Measurements from ENCODE around the gene UCK2. TPM values are rescaled to one million over a fixed set of nuclear protein-coding genes. Genes with fewer than 3 reads are reported as not detected.

The UCK2 gene
- total and polyA plus RNA-seq, 11 donors = 4.5 to 53.7 (median 13.9) TPM

- ATAC-seq = no peak
- H3K9me3 ChIP-seq = peaks cover 0 to 9% (median 0%) of the 10 kb centered on the region in 12 donors
- H3K36me3 ChIP-seq = no peaks in the 10 kb centered on the region
- H3K4me1 ChIP-seq = peaks cover 0 to 21% (median 0%) of the 10 kb centered on the region in 12 donors
- TF ChIP-seq POLR2A (IDR thresholded peaks at IDR 0.05) = no peak
- TF ChIP-seq, protein P1, sequence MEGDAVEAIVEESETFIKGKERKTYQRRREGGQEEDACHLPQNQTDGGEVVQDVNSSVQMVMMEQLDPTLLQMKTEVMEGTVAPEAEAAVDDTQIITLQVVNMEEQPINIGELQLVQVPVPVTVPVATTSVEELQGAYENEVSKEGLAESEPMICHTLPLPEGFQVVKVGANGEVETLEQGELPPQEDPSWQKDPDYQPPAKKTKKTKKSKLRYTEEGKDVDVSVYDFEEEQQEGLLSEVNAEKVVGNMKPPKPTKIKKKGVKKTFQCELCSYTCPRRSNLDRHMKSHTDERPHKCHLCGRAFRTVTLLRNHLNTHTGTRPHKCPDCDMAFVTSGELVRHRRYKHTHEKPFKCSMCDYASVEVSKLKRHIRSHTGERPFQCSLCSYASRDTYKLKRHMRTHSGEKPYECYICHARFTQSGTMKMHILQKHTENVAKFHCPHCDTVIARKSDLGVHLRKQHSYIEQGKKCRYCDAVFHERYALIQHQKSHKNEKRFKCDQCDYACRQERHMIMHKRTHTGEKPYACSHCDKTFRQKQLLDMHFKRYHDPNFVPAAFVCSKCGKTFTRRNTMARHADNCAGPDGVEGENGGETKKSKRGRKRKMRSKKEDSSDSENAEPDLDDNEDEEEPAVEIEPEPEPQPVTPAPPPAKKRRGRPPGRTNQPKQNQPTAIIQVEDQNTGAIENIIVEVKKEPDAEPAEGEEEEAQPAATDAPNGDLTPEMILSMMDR (IDR thresholded peaks at IDR 0.05) = no peak
- intact Hi-C loops (cut with DNase I) = no loop called here
- 66 to 80% (median 70%) methylated on average over 6 of the region's 6 CpGs for WGBS, 4 donors
- H3K27me3 ChIP-seq = no peaks in the 10 kb centered on the region
- H3K27ac ChIP-seq = no peak overlapping the region
- no peak overlapping the region for H3K4me3 ChIP-seq
- no peak for DNase-seq
These were observed 48.2 kb downstream of the UCK2 start for GRCh38 chr1:165875604-165876003.

DNA sequence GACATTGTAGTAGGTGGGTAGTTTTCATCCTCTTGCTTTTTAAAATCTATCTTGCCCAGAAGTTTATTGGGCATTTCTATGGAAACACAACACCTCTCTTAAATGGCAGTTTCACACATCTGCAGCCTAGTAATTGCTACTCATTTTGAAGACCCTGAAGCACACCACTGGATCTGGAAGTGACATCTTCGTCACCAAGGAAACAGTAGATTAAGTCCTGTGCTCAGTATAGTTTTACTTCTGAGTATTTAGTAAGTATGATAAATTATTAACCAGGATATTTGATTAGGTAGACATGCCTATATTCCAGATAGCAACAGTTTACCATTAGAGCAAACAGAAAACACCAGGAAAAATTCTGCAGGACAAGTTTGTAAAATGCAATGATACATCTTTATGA lies 48.7 kb downstream of the UCK2 start:
- intact Hi-C loops (cut with DNase I) = no loop called here
- TF ChIP-seq, protein P1 (IDR thresholded peaks at IDR 0.05) = no peak
- no peak for TF ChIP-seq POLR2A (IDR thresholded peaks at IDR 0.05)
- H3K4me1 ChIP-seq = peaks cover 0 to 16% (median 0%) of the 10 kb centered on the region in 12 donors
- DNase-seq (no peak), ATAC-seq (no peak)
- no peaks in the 10 kb centered on the region for H3K36me3 ChIP-seq
- H3K9me3 ChIP-seq = peaks cover 0 to 9% (median 0%) of the 10 kb centered on the region in 12 donors
- H3K27me3 ChIP-seq = no peaks in the 10 kb centered on the region
- no peak overlapping the region for H3K27ac ChIP-seq
- WGBS, 4 donors = 91 to 98% (median 94%) methylated on average over 1 of the region's 1 CpG
- no peak overlapping the region for H3K4me3 ChIP-seq

DNA sequence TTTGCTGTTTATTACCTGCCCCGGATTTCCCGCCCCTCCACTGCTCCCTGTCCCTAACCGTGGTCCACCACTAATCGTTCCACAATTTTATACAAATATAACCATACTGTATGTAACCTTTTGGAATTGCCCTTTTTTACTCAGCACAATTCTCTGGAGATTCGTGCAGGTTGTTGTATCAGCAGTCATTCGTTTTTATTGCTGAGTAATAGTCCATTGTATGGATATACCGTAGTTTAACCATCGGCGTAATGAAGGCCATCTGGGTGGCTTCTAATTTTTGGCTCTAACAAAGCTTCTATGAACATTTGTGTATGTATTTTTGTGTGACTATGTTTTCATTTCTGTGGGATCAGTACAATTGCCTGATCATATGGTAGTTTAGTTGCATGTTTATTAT lies 50.0 kb downstream of the UCK2 start:
- Histone ChIP-seq H3K27ac (no peak overlapping the region), H3K36me3 (no peaks in the 10 kb centered on the region), H3K4me1 (peaks cover 0 to 6% (median 0%) of the 10 kb centered on the region in 12 donors), H3K9me3 (peaks cover 0 to 8% (median 0%) of the 10 kb centered on the region in 12 donors), H3K4me3 (no peak overlapping the region), H3K27me3 (no peaks in the 10 kb centered on the region)
- WGBS, 4 donors = 94 to 98% (median 98%) methylated on average over 9 of the region's 9 CpGs
- ATAC-seq (no peak), DNase-seq (no peak)
- intact Hi-C loops (cut with DNase I) = no loop called here
- TF ChIP-seq, protein P1 (IDR thresholded peaks at IDR 0.05) = no peak
- TF ChIP-seq POLR2A (IDR thresholded peaks at IDR 0.05) = no peak

- ATAC-seq (no peak), DNase-seq (no peak)
- H3K27me3 ChIP-seq = no peaks in the 10 kb centered on the region
- H3K27ac ChIP-seq = no peak overlapping the region
- no peaks in the 10 kb centered on the region for H3K36me3 ChIP-seq
- no peak for TF ChIP-seq POLR2A (IDR thresholded peaks at IDR 0.05)
- TF ChIP-seq, protein P1 (IDR thresholded peaks at IDR 0.05) = no peak
- no peak overlapping the region for H3K4me3 ChIP-seq
- peaks cover 0 to 8% (median 0%) of the 10 kb centered on the region in 12 donors for H3K9me3 ChIP-seq
- intact Hi-C loops (cut with DNase I) = no loop called here
- peaks cover 0 to 9% (median 0%) of the 10 kb centered on the region in 12 donors for H3K4me1 ChIP-seq
- WGBS, 4 donors = 96 to 97% (median 97%) methylated on average over 7 of the region's 7 CpGs
These were observed 50.6 kb downstream of the UCK2 start for GRCh38 chr1:165877940-165878556.

All from heart left ventricle (tissue), 16 donors.